ENCODE results near the gene LANCL2. TPM values are rescaled to one million over a fixed set of nuclear protein-coding genes. Genes with fewer than 3 reads are reported as not detected.

LANCL2 gene
- total and polyA plus RNA-seq, 8 donors, result 9.5 to 24.9 (median 20.8) TPM

- Histone ChIP-seq H3K27me3 (no peaks in the 10 kb centered on the region), H3K27ac (no peak overlapping the region), H3K36me3 (peaks cover 0 to 29% of the 10 kb centered on the region in 2 donors), H3K9me3 (no peaks in the 10 kb centered on the region), H3K4me3 (no peak overlapping the region), H3K4me1 (no peaks in the 10 kb centered on the region)
- ATAC-seq (no peak), DNase-seq (peak in 1 of 4 donors; percentile 11)
- intact Hi-C loops (cut with DNase I), result no loop called here
- TF ChIP-seq CTCF (IDR thresholded peaks at IDR 0.05), result no peak
Observed at GRCh38 chr7:55474944-55475854, 110.1 kb downstream of the LANCL2 start.

- H3K4me1 ChIP-seq, result no peaks in the 10 kb centered on the region
- ATAC-seq, result no peak
- no peaks in the 10 kb centered on the region for H3K27me3 ChIP-seq
- H3K36me3 ChIP-seq, result peaks cover 0 to 29% of the 10 kb centered on the region in 2 donors
- no peak overlapping the region for H3K4me3 ChIP-seq
- no peak for TF ChIP-seq CTCF (IDR thresholded peaks at IDR 0.05)
- intact Hi-C loops (cut with DNase I), result no loop called here
- no peak overlapping the region for H3K27ac ChIP-seq
- DNase-seq, result peak in 2 of 4 donors; percentile 22 to 26
- H3K9me3 ChIP-seq, result no peaks in the 10 kb centered on the region
Observed at GRCh38 chr7:55475855-55476803, 111.0 kb downstream of the LANCL2 start.

- Histone ChIP-seq H3K4me1 (no peaks in the 10 kb centered on the region), H3K27me3 (no peaks in the 10 kb centered on the region), H3K9me3 (no peaks in the 10 kb centered on the region), H3K4me3 (no peak overlapping the region), H3K27ac (no peak overlapping the region), H3K36me3 (peaks cover 0 to 29% of the 10 kb centered on the region in 2 donors)
- TF ChIP-seq CTCF (IDR thresholded peaks at IDR 0.05), result no peak
- ATAC-seq, result no peak
- intact Hi-C loops (cut with DNase I), result no loop called here
- peak in 1 of 4 donors; percentile 24 for DNase-seq
Observed at GRCh38 chr7:55476852-55477780, 112.0 kb downstream of the LANCL2 start.

- Histone ChIP-seq H3K27me3 (no peaks in the 10 kb centered on the region), H3K27ac (no peak overlapping the region), H3K36me3 (peaks cover 0 to 29% of the 10 kb centered on the region in 2 donors), H3K9me3 (no peaks in the 10 kb centered on the region), H3K4me1 (no peaks in the 10 kb centered on the region), H3K4me3 (no peak overlapping the region)
- ATAC-seq, result no peak
- no peak for TF ChIP-seq CTCF (IDR thresholded peaks at IDR 0.05)
- DNase-seq, result peak in 1 of 4 donors; percentile 12
- intact Hi-C loops (cut with DNase I), result no loop called here
Observed at GRCh38 chr7:55477781-55478374, 112.7 kb downstream of the LANCL2 start.
